ENCODE data around the gene AP5B1.

DNA sequence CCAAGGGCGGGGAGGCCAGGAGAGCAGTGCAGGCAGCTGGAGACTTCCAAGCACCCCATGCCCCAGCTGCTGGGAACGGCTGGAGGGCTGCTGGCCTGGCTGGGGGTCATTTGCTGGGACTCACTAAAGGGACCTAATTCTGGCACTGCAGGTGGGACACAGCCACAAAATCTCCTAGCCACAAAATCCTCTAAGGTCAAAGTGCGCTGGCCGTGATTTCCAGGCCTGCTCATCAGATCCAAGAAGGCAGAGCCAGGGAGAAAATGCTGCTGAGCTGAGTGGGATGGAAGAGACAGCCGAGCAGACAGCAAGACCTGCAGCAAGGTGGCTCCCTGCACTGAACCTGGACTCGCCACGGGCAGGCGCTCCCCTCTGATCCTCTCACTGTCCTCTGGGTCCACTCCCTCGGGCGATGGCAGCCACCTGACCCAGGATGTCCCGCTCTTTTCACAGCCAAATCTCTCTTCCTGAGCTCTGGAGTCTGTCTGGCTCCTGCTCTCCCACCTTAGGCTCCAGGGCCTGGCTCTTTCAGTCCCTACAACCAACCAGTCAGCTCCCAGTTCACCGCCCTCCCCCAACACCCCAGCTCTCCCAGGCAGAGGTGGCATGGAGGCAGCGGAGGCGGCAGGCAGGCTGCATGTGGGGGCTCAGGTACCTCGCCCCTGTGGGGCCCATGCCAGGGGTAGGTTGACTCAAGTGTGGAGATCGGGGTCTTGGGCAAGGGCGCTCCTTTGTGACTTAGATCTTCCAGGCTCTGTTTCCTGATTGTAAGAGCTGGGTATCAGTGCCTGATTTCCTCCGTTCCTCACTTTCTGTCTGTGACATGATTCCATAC, 20.6 kb upstream of the AP5B1 start:
- TF ChIP-seq, protein P1, sequence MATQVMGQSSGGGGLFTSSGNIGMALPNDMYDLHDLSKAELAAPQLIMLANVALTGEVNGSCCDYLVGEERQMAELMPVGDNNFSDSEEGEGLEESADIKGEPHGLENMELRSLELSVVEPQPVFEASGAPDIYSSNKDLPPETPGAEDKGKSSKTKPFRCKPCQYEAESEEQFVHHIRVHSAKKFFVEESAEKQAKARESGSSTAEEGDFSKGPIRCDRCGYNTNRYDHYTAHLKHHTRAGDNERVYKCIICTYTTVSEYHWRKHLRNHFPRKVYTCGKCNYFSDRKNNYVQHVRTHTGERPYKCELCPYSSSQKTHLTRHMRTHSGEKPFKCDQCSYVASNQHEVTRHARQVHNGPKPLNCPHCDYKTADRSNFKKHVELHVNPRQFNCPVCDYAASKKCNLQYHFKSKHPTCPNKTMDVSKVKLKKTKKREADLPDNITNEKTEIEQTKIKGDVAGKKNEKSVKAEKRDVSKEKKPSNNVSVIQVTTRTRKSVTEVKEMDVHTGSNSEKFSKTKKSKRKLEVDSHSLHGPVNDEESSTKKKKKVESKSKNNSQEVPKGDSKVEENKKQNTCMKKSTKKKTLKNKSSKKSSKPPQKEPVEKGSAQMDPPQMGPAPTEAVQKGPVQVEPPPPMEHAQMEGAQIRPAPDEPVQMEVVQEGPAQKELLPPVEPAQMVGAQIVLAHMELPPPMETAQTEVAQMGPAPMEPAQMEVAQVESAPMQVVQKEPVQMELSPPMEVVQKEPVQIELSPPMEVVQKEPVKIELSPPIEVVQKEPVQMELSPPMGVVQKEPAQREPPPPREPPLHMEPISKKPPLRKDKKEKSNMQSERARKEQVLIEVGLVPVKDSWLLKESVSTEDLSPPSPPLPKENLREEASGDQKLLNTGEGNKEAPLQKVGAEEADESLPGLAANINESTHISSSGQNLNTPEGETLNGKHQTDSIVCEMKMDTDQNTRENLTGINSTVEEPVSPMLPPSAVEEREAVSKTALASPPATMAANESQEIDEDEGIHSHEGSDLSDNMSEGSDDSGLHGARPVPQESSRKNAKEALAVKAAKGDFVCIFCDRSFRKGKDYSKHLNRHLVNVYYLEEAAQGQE (IDR thresholded peaks at IDR 0.05; ENCODE audit: insufficient read depth in 1 of 2, low read depth in 2 of 2, low read length in 2 of 2), result no peak
- no peak for TF ChIP-seq FOXP2 (optimal IDR thresholded peaks at IDR 0.05; ENCODE audit: borderline replicate concordance, extremely low read depth, extremely low read length, insufficient read depth)

All from PFSK-1 (cell line).